Endothelial cell of umbilical vein (primary cell): ENCODE results near the gene APOO. TPM values are rescaled to one million over a fixed set of nuclear protein-coding genes. Genes with fewer than 3 reads are reported as not detected.

Source experiments
- BruUV-seq: library from RNA; stranded (reverse); fragments of 400-500 nt; replicated peaks from 2 replicates; lab custom pipeline; 2021; lab: Mats Ljungman, UMichigan
- CTCF ChIA-PET: fragments of 300-600, 350-600 bp; sonication (Branson Sonifier 250); formaldehyde crosslinking; loops from one replicate; lab custom pipeline; 2021; ENCODE audit warnings: antibody characterized with exemption, inconsistent platforms; lab: Charles Lee
- POLR2A ChIA-PET: fragments of 300-600, 350-600 bp; sonication (Branson Sonifier 250); formaldehyde crosslinking; loops from one replicate; lab custom pipeline; 2021; ENCODE audit warnings: antibody characterized with exemption, inconsistent platforms; lab: Charles Lee
- DNase-seq: peaks from one replicate; pipeline ENCODE4 v3.0.0-alpha.2; 2011; ENCODE audit warnings: low read depth, low spot score
- FAIRE-seq: peaks from 2 replicates; lab custom pipeline; 2011; peaks lifted over from hg19 to GRCh38; lab: Jason Lieb, UNC
- H2AFZ ChIP-seq: 2 replicates; pipeline ENCODE4 v1.6.0; 2012; ENCODE audit warnings: low read depth, low read length, control low read depth, inconsistent platforms
- H3K27ac ChIP-seq: 2 replicates; pipeline ENCODE4 v1.5.1; 2011; ENCODE audit warnings: low read depth, mild to moderate bottlenecking, control low read depth, low read length, moderate library complexity; ENCODE audit not compliant: insufficient read depth
- H3K27me3 ChIP-seq, 2 experiments: 2 replicates each; pipeline versions ENCODE4 v1.6.0 to v1.6.1; 2011; ENCODE audit warnings: low read length in 2 of 2, mixed read lengths in 1 of 2; ENCODE audit not compliant: control insufficient read depth in 2 of 2, insufficient read depth in 2 of 2
- H3K36me3 ChIP-seq, 2 experiments: 2 replicates in 1 of 2; 3 replicates in 1 of 2; pipeline ENCODE4 v1.5.1; 2011; ENCODE audit warnings: low read length in 2 of 2, mild to moderate bottlenecking in 1 of 2, moderate library complexity in 1 of 2; ENCODE audit not compliant: control insufficient read depth in 2 of 2, insufficient read depth in 2 of 2; ENCODE audit errors: extremely low read depth in 1 of 2
- H3K4me1 ChIP-seq: 3 replicates; pipeline ENCODE4 v1.5.1; 2011; ENCODE audit warnings: mild to moderate bottlenecking, low read length; ENCODE audit not compliant: control insufficient read depth, insufficient read depth; ENCODE audit errors: extremely low read depth
- H3K4me2 ChIP-seq: 2 replicates; pipeline ENCODE4 v1.6.1; 2011; ENCODE audit warnings: low read length, control low read depth, mixed read lengths; ENCODE audit not compliant: insufficient read depth
- H3K4me3 ChIP-seq, 3 experiments: fragments of 200-600 bp in 1 of 3; sonication (generic), shearing (Covaris generic) in 1 of 3; replicated peaks in 1 of 3; 2 replicates each; pipeline ENCODE4 v1.5.1; 2011 to 2016; ENCODE audit warnings: control low read depth in 3 of 3, low read length in 3 of 3, mild to moderate bottlenecking in 2 of 3, inconsistent platforms in 1 of 3, low read depth in 1 of 3, moderate library complexity in 1 of 3; ENCODE audit not compliant: insufficient read depth in 1 of 3
- H3K79me2 ChIP-seq: 2 replicates; pipeline ENCODE4 v1.6.0; 2012; ENCODE audit warnings: low read length, inconsistent platforms; ENCODE audit not compliant: control insufficient read depth, insufficient read depth
- H3K9ac ChIP-seq: replicated peaks from 2 replicates; pipeline ENCODE3; 2011; ENCODE audit warnings: low read length, control low read depth; ENCODE audit not compliant: insufficient read depth; ENCODE audit errors: extremely low read depth
- H3K9me1 ChIP-seq: replicated peaks from 3 replicates; pipeline ENCODE4 v1.6.0; 2011; ENCODE audit warnings: mild to moderate bottlenecking, low read length; ENCODE audit not compliant: control insufficient read depth, insufficient read depth; ENCODE audit errors: extremely low read depth
- H3K9me3 ChIP-seq: replicated peaks from 2 replicates; pipeline ENCODE4 v1.5.1; 2012; ENCODE audit warnings: low read length, inconsistent platforms; ENCODE audit not compliant: control insufficient read depth, insufficient read depth
- H4K20me1 ChIP-seq: replicated peaks from 2 replicates; pipeline ENCODE3; 2011; ENCODE audit warnings: mild to moderate bottlenecking, low read length; ENCODE audit not compliant: control insufficient read depth, insufficient read depth; ENCODE audit errors: extremely low read depth
- EZH2 ChIP-seq: IDR thresholded peaks from 2 replicates; pipeline ENCODE4 v1.6.1; 2012; ENCODE audit warnings: borderline replicate concordance, low read depth, mild to moderate bottlenecking, moderate library complexity, low read length, inconsistent platforms; ENCODE audit not compliant: severe bottlenecking
- FOS ChIP-seq: IDR thresholded peaks from 2 replicates; pipeline ENCODE4 v1.6.1; 2011; ENCODE audit warnings: mild to moderate bottlenecking, low read length, moderate library complexity, borderline replicate concordance; ENCODE audit not compliant: insufficient read depth
- GATA2 ChIP-seq: IDR thresholded peaks from 2 replicates; pipeline ENCODE4 v1.7.0; 2011; ENCODE audit warnings: low read depth, mild to moderate bottlenecking, moderate library complexity, mixed read lengths, low read length; ENCODE audit not compliant: insufficient read length, insufficient read depth
- JUN ChIP-seq: IDR thresholded peaks from 2 replicates; pipeline ENCODE4 v1.6.1; 2011; ENCODE audit warnings: borderline replicate concordance, low read depth; ENCODE audit not compliant: insufficient read length, insufficient read depth
- MYC ChIP-seq: IDR thresholded peaks from one replicate; pipeline ENCODE4 v1.6.1; 2011; ENCODE audit warnings: mild to moderate bottlenecking, low read depth, low read length
- POLR2A ChIP-seq: IDR thresholded peaks from 2 replicates; pipeline ENCODE4 v1.6.1; 2012; ENCODE audit warnings: low read depth, mild to moderate bottlenecking, control low read depth, low read length
- POLR2AphosphoS5 ChIP-seq: IDR thresholded peaks from 2 replicates; pipeline ENCODE4 v1.6.1; 2012; ENCODE audit warnings: low read depth, mild to moderate bottlenecking, control low read depth, low read length, moderate library complexity; ENCODE audit not compliant: insufficient read depth
- dilution Hi-C: fragments of 300-500 bp; cut with MboI; formaldehyde crosslinking; loops from one replicate; pipeline ENCODE4 v1.15.0; 2019; ENCODE audit warnings: low sequenced_read_pairs; ENCODE audit not compliant: extremely low pct_ligation_motif_present
- intact Hi-C: fragments of 100-400 bp; cut with micrococcal nuclease; formaldehyde crosslinking; loops from one replicate; pipeline ENCODE4 v1.10.0; 2022
- polyA plus RNA-seq, 4 experiments: library from polyadenylated mRNA; depleted of rRNA in 3 of 4; stranded (reverse) in 3 of 4; unstranded in 1 of 4; fragments of >200 nt; gene quantifications; 2 replicates each; pipeline versions ENCODE4 v1.2.1 to v1.2.3, GENCODE V29; 2011 to 2012; ENCODE audit warnings: missing spikeins in 1 of 4
- total RNA-seq: library from RNA; stranded (reverse); gene quantifications from 2 replicates; pipeline ENCODE4 v1.2.3, GENCODE V29; 2021
- TF ChIP-seq, protein P1 (sequence below): IDR thresholded peaks from 2 replicates; pipeline ENCODE4 v1.6.1; 2011; ENCODE audit not compliant: insufficient read depth, insufficient read length
- TF ChIP-seq, protein P2 (sequence below), 2 donors: IDR thresholded peaks; 1 replicate in 1 of 2; 2 replicates in 1 of 2; pipeline ENCODE4 v1.5.1; 2011; ENCODE audit warnings: low read length in 2 of 2, mild to moderate bottlenecking in 2 of 2, moderate library complexity in 2 of 2, control low read depth in 1 of 2, inconsistent platforms in 1 of 2, low read depth in 1 of 2; ENCODE audit not compliant: insufficient read depth in 1 of 2; ENCODE audit errors: extremely low read depth in 1 of 2

The APOO gene
- total and polyA plus RNA-seq, 2 donors (not counting 3 experiments of a cell fraction or from before 2014, with no cell fraction given) = 9.8 to 24.3 TPM

DNA sequence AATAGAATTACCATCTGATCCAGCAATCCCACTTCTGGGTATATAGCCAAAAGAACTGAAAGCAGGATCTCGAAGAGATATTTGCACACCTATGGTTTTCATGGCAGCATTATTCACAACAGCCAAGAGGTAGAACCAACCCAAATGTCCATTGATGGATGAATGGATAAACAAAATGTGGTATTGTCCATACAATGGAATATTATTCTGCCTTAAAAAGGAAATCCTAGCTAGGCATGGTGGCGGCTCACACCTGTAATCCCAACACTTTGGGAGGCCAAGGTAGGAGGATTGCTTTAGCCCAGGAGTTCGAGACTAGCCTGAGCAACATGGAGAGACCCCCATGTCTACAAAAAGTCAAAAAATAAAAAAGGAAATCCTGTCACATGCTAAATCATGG, 97.5 kb downstream of the APOO start:
- H3K9me3 ChIP-seq = no peaks in the 10 kb centered on the region
- H3K27ac ChIP-seq = no peak overlapping the region
- no peak overlapping the region for H3K9ac ChIP-seq
- no peaks in the 10 kb centered on the region for H3K27me3 ChIP-seq
- H3K79me2 ChIP-seq = no peaks in the 10 kb centered on the region
- dilution Hi-C loops (no loop called here), intact Hi-C loops (no loop called here)
- no peaks in the 10 kb centered on the region for H3K9me1 ChIP-seq
- POLR2A ChIA-PET = no interaction called here
- no peaks in the 10 kb centered on the region for H3K36me3 ChIP-seq
- TF ChIP-seq POLR2AphosphoS5 (no peak), GATA2 (no peak), POLR2A (no peak), JUN (no peak), MYC (no peak), EZH2 (no peak), FOS (no peak)
- TF ChIP-seq, protein P1, sequence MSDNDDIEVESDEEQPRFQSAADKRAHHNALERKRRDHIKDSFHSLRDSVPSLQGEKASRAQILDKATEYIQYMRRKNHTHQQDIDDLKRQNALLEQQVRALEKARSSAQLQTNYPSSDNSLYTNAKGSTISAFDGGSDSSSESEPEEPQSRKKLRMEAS = no peak
- TF ChIP-seq, protein P2, sequence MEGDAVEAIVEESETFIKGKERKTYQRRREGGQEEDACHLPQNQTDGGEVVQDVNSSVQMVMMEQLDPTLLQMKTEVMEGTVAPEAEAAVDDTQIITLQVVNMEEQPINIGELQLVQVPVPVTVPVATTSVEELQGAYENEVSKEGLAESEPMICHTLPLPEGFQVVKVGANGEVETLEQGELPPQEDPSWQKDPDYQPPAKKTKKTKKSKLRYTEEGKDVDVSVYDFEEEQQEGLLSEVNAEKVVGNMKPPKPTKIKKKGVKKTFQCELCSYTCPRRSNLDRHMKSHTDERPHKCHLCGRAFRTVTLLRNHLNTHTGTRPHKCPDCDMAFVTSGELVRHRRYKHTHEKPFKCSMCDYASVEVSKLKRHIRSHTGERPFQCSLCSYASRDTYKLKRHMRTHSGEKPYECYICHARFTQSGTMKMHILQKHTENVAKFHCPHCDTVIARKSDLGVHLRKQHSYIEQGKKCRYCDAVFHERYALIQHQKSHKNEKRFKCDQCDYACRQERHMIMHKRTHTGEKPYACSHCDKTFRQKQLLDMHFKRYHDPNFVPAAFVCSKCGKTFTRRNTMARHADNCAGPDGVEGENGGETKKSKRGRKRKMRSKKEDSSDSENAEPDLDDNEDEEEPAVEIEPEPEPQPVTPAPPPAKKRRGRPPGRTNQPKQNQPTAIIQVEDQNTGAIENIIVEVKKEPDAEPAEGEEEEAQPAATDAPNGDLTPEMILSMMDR (IDR thresholded peaks at IDR 0.05; ENCODE audit: extremely low read depth in 1 of 2, insufficient read depth in 1 of 2, low read depth in 1 of 2, low read length in 2 of 2) = no peak
- CTCF ChIA-PET = no interaction called here
- peaks cover 15% of the 10 kb centered on the region for H3K4me1 ChIP-seq
- no peaks in the 10 kb centered on the region for H4K20me1 ChIP-seq
- H3K4me3 ChIP-seq = no peak overlapping the region
- BruUV-seq = no TSS peak
- H3K4me2 ChIP-seq = no peak overlapping the region
- DNase-seq (no peak), FAIRE-seq (no peak)
- no peak overlapping the region for H2AFZ ChIP-seq
